ENCODE results near the gene RABGAP1.

The RABGAP1 gene

GRCh38 chr9:123008909-123009308 is 68.1 kb downstream of the RABGAP1 start:
- no peak for DNase-seq (ENCODE audit: low spot score)

- DNase-seq (ENCODE audit: low spot score): no peak
Measured at GRCh38 chr9:123011380-123011779, 70.6 kb downstream of the RABGAP1 start.

GRCh38 chr9:123011878-123012528 is 71.2 kb downstream of the RABGAP1 start:
- DNase-seq (ENCODE audit: low spot score): no peak

GRCh38 chr9:123016631-123017030 is 75.8 kb downstream of the RABGAP1 start:
- DNase-seq (ENCODE audit: low spot score): no peak

- no peak for DNase-seq (ENCODE audit: low spot score)
Measured at GRCh38 chr9:123020796-123021195, 80.0 kb downstream of the RABGAP1 start.

GRCh38 chr9:123026425-123026824 is 85.6 kb downstream of the RABGAP1 start:
- no peak for DNase-seq (ENCODE audit: low spot score)

GRCh38 chr9:123027517-123027916 is 86.7 kb downstream of the RABGAP1 start:
- no peak for DNase-seq (ENCODE audit: low spot score)

- no peak for DNase-seq (ENCODE audit: low spot score)
Measured at GRCh38 chr9:123028136-123028535, 87.3 kb downstream of the RABGAP1 start.

- DNase-seq (ENCODE audit: low spot score): no peak
Measured at GRCh38 chr9:123028973-123029372, 88.2 kb downstream of the RABGAP1 start.

- no peak for DNase-seq (ENCODE audit: low spot score)
Measured at GRCh38 chr9:123031963-123032362, 91.1 kb downstream of the RABGAP1 start.

- DNase-seq (ENCODE audit: low spot score): no peak
Measured at GRCh38 chr9:123033352-123033751, 92.5 kb downstream of the RABGAP1 start, which contains the start of gene GPR21. Gene GPR21, plus strand, starts transcription at chr9:123033667. Its CDS starts 900 bp downstream, at chr9:123034567.

- no peak for DNase-seq (ENCODE audit: low spot score)
Measured at GRCh38 chr9:123033864-123034601, 93.2 kb downstream of the RABGAP1 start.

- no peak for DNase-seq (ENCODE audit: low spot score)
Measured at GRCh38 chr9:123034881-123035510, 94.2 kb downstream of the RABGAP1 start.

- no peak for DNase-seq (ENCODE audit: low spot score)
Measured at GRCh38 chr9:123035791-123036190, 95.0 kb downstream of the RABGAP1 start.

GRCh38 chr9:123036893-123037545 is 96.2 kb downstream of the RABGAP1 start:
- DNase-seq (ENCODE audit: low spot score): no peak

- DNase-seq (ENCODE audit: low spot score): no peak
Measured at GRCh38 chr9:123039617-123040219, 98.9 kb downstream of the RABGAP1 start.

GRCh38 chr9:123040801-123041200 is 100.0 kb downstream of the RABGAP1 start:
- DNase-seq (ENCODE audit: low spot score): no peak

GRCh38 chr9:123041489-123041888 is 100.7 kb downstream of the RABGAP1 start:
- DNase-seq (ENCODE audit: low spot score): no peak

GRCh38 chr9:123043081-123043939 is 102.5 kb downstream of the RABGAP1 start:
- no peak for DNase-seq (ENCODE audit: low spot score)

GRCh38 chr9:123044586-123044985 is 103.8 kb downstream of the RABGAP1 start:
- DNase-seq (ENCODE audit: low spot score): no peak

All from D341Med (cell line).